Measurements from ENCODE around the gene RGS6. TPM values are rescaled to one million over a fixed set of nuclear protein-coding genes. Genes with fewer than 3 reads are reported as not detected.

RGS6 gene
- total and polyA plus RNA-seq, 7 donors: 0.79 to 8.0 (median 1.6) TPM; not detected in 2

DNA sequence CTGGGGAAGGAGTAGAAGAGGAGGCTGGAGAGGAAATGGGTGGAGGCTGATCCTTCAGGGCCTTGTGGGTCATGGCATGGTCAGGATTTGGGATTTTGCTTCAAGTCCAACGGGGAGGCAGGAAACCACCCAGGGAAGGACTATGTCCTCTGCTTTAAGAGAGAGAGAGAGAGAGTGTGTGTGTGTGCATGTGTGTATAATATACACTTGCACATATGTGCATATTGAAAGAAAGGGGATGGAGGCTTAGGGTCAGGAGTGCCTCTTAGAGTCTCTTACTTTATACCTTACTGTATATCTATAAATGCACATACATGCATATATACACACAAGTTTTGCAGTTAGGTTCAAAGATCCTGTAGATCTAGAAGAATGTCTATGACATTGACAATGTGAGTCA lies 94.8 kb downstream of the RGS6 start:
- 48 to 68% methylated on average over 1 of the region's 1 CpG for WGBS, 2 donors
- Histone ChIP-seq H3K36me3 (no peaks in the 10 kb centered on the region), H3K9me3 (peaks cover 0 to 5% (median 0%) of the 10 kb centered on the region in 4 donors), H3K4me3 (no peak overlapping the region), H3K4me1 (no peaks in the 10 kb centered on the region), H3K27me3 (no peaks in the 10 kb centered on the region), H3K27ac (no peak overlapping the region)
- no peak for TF ChIP-seq EP300 (IDR thresholded peaks at IDR 0.05)
- TF ChIP-seq POLR2AphosphoS5 (IDR thresholded peaks at IDR 0.05): no peak
- no peak for TF ChIP-seq POLR2A (IDR thresholded peaks at IDR 0.05)
- TF ChIP-seq, protein P1, sequence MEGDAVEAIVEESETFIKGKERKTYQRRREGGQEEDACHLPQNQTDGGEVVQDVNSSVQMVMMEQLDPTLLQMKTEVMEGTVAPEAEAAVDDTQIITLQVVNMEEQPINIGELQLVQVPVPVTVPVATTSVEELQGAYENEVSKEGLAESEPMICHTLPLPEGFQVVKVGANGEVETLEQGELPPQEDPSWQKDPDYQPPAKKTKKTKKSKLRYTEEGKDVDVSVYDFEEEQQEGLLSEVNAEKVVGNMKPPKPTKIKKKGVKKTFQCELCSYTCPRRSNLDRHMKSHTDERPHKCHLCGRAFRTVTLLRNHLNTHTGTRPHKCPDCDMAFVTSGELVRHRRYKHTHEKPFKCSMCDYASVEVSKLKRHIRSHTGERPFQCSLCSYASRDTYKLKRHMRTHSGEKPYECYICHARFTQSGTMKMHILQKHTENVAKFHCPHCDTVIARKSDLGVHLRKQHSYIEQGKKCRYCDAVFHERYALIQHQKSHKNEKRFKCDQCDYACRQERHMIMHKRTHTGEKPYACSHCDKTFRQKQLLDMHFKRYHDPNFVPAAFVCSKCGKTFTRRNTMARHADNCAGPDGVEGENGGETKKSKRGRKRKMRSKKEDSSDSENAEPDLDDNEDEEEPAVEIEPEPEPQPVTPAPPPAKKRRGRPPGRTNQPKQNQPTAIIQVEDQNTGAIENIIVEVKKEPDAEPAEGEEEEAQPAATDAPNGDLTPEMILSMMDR (IDR thresholded peaks at IDR 0.05): no peak
- intact Hi-C loops (cut with DNase I): no loop called here
- no peak for DNase-seq

DNA sequence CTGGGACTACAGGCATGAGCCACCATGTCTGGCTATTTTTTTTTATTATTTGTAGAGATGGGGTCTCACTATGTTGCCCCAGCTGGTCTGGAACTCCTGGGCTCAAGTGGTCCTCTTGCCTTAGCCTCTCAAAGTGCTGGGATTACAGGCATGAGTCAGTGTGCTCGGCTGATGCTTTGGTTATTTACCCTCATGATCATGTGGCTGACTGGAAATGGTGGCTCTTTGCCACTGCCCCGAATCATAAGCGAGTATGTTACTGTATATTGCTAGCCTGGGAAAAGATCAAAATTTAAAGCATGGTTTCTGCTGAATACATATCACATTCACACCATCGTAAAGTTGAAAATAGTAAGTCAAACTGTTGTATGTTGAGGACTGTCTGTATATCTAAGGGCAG lies 101.1 kb downstream of the RGS6 start:
- DNase-seq: no peak
- H3K9me3 ChIP-seq: peaks cover 0 to 5% (median 0%) of the 10 kb centered on the region in 4 donors
- H3K36me3 ChIP-seq: no peaks in the 10 kb centered on the region
- H3K4me3 ChIP-seq: no peak overlapping the region
- H3K27me3 ChIP-seq: no peaks in the 10 kb centered on the region
- H3K27ac ChIP-seq: no peak overlapping the region
- no peak for TF ChIP-seq POLR2A (IDR thresholded peaks at IDR 0.05)
- no peak for TF ChIP-seq EP300 (IDR thresholded peaks at IDR 0.05)
- no peak for TF ChIP-seq POLR2AphosphoS5 (IDR thresholded peaks at IDR 0.05)
- TF ChIP-seq, protein P1 (IDR thresholded peaks at IDR 0.05): no peak
- H3K4me1 ChIP-seq: no peaks in the 10 kb centered on the region
- intact Hi-C loops (cut with DNase I): no loop called here
- 67 to 85% methylated on average over 4 of the region's 4 CpGs for WGBS, 2 donors

DNA sequence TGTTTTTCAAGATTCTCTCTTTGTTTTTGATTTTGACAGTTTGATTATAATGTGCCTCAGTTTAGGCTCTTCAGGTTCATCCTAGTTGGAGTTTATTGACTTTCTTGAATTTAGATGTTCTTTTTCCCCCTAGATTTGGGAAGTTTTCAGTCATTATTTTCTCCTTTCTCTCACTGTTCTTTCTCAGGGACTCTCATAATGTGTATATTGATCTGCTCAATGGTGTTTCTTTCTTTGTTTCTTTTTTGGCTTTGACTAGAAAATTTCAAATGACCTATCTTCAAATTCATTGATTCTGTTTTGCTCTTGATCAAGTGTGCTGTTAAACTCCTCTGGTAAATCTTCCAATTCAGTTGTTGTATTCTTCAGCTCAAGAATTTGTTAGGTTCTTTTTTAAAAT lies 108.3 kb downstream of the RGS6 start:
- H3K4me1 ChIP-seq: no peaks in the 10 kb centered on the region
- DNase-seq: no peak
- no peak for TF ChIP-seq POLR2AphosphoS5 (IDR thresholded peaks at IDR 0.05)
- TF ChIP-seq POLR2A (IDR thresholded peaks at IDR 0.05): no peak
- TF ChIP-seq, protein P1 (IDR thresholded peaks at IDR 0.05): no peak
- TF ChIP-seq EP300 (IDR thresholded peaks at IDR 0.05): no peak
- H3K27me3 ChIP-seq: no peaks in the 10 kb centered on the region
- no peaks in the 10 kb centered on the region for H3K36me3 ChIP-seq
- no peak overlapping the region for H3K27ac ChIP-seq
- H3K4me3 ChIP-seq: no peak overlapping the region
- intact Hi-C loops (cut with DNase I): no loop called here
- peaks cover 0 to 4% (median 2%) of the 10 kb centered on the region in 4 donors for H3K9me3 ChIP-seq

DNA sequence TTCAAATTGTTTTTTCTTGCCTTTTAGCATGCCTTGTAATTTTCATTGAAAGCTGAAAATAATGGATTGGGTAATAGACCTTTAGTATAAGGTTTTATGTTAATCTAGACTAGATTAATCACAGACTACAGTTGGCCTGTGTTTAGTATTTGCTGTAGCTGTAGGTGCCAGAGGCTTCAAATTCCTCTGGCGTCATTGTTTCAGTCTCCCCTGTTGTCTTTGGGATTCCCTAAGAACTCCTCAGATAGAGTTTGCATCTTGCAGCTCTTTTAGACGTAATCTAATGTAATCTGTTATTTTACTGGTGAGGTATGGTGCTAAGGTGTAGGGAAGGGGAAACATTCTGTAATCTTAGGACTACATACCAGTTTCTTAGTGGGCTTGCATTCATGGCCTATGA lies 113.0 kb downstream of the RGS6 start:
- H3K36me3 ChIP-seq: no peaks in the 10 kb centered on the region
- H3K27ac ChIP-seq: no peak overlapping the region
- intact Hi-C loops (cut with DNase I): no loop called here
- no peak for TF ChIP-seq POLR2AphosphoS5 (IDR thresholded peaks at IDR 0.05)
- no peak for TF ChIP-seq POLR2A (IDR thresholded peaks at IDR 0.05)
- TF ChIP-seq, protein P1 (IDR thresholded peaks at IDR 0.05): no peak
- no peak for TF ChIP-seq EP300 (IDR thresholded peaks at IDR 0.05)
- no peaks in the 10 kb centered on the region for H3K4me1 ChIP-seq
- no peaks in the 10 kb centered on the region for H3K27me3 ChIP-seq
- no peak overlapping the region for H3K4me3 ChIP-seq
- peaks cover 0 to 4% (median 1%) of the 10 kb centered on the region in 4 donors for H3K9me3 ChIP-seq
- WGBS, 2 donors: 80 to 83% methylated on average over 2 of the region's 2 CpGs
- DNase-seq: no peak

DNA sequence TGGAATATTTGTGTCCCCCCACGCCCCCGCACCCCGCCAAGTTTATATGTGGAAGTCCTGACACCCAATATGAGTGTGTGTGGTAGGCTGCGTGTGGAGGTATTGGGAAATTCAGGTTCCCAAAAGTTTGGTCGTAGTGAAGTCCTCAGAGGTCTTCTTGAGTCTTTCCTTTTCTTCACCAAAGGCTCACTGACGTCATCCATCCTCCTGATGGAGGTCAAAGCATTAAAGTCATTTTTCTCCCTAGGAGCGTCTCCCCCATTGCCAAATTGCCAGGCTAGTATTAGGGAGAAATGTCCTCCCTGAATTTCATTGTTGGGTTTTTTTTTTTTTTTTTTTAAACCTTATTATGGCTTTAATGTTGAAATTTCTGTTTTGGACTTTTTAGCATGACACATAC lies 113.7 kb downstream of the RGS6 start:
- intact Hi-C loops (cut with DNase I): no loop called here
- Histone ChIP-seq H3K27me3 (no peaks in the 10 kb centered on the region), H3K9me3 (peaks cover 0 to 4% (median 0%) of the 10 kb centered on the region in 4 donors), H3K36me3 (no peaks in the 10 kb centered on the region), H3K4me1 (no peaks in the 10 kb centered on the region), H3K4me3 (no peak overlapping the region), H3K27ac (no peak overlapping the region)
- no peak for DNase-seq
- 87 to 91% methylated on average over 7 of the region's 7 CpGs for WGBS, 2 donors
- TF ChIP-seq POLR2AphosphoS5 (IDR thresholded peaks at IDR 0.05) (no peak), EP300 (IDR thresholded peaks at IDR 0.05) (no peak), POLR2A (IDR thresholded peaks at IDR 0.05) (no peak)
- TF ChIP-seq, protein P1 (IDR thresholded peaks at IDR 0.05): no peak
